Hematopoietic multipotent progenitor cell treated with erythropoietin and hydrocortisone succinate and interleukin-3 and kit ligand, for 6 days (in vitro differentiated cells): ENCODE results near the gene KLHL29.

Experiments
- DNase-seq: peaks from one replicate; pipeline ENCODE4 v3.0.0-alpha.2; 2015

KLHL29 gene

GRCh38 chr2:23690421-23691105 is 305.6 kb downstream of the KLHL29 start:
- no peak for DNase-seq

- no peak for DNase-seq
Measured at GRCh38 chr2:23691106-23691470, 306.1 kb downstream of the KLHL29 start.

GRCh38 chr2:23691565-23691964 is 306.6 kb downstream of the KLHL29 start:
- no peak for DNase-seq

- DNase-seq: no peak
Measured at GRCh38 chr2:23692263-23692662, 307.3 kb downstream of the KLHL29 start.

- no peak for DNase-seq
Measured at GRCh38 chr2:23692851-23693605, 308.0 kb downstream of the KLHL29 start.

GRCh38 chr2:23693606-23693951 is 308.6 kb downstream of the KLHL29 start:
- DNase-seq: no peak

GRCh38 chr2:23694058-23695045 is 309.4 kb downstream of the KLHL29 start:
- no peak for DNase-seq

- no peak for DNase-seq
Measured at GRCh38 chr2:23695214-23695889, 310.4 kb downstream of the KLHL29 start.

- no peak for DNase-seq
Measured at GRCh38 chr2:23695890-23696751, 311.1 kb downstream of the KLHL29 start.

GRCh38 chr2:23696752-23697045 is 311.7 kb downstream of the KLHL29 start:
- DNase-seq: no peak

GRCh38 chr2:23697256-23698075 is 312.5 kb downstream of the KLHL29 start:
- no peak for DNase-seq

GRCh38 chr2:23698116-23698693 is 313.2 kb downstream of the KLHL29 start:
- DNase-seq: no peak

GRCh38 chr2:23698721-23699579 is 314.0 kb downstream of the KLHL29 start:
- DNase-seq: no peak

GRCh38 chr2:23699580-23699925 is 314.6 kb downstream of the KLHL29 start:
- no peak for DNase-seq

- no peak for DNase-seq
Measured at GRCh38 chr2:23700627-23701026, 315.6 kb downstream of the KLHL29 start.

- DNase-seq: no peak
Measured at GRCh38 chr2:23703037-23703582, 318.1 kb downstream of the KLHL29 start.

- no peak for DNase-seq
Measured at GRCh38 chr2:23703583-23704385, 318.8 kb downstream of the KLHL29 start.

GRCh38 chr2:23705771-23706612 is 321.0 kb downstream of the KLHL29 start:
- no peak for DNase-seq
